Activated CD8-positive, alpha-beta memory T cell treated with anti-CD3 and anti-CD28 coated beads for 36 hours (primary cell): ENCODE results near the gene ZNF853. TPM values are rescaled to one million over a fixed set of nuclear protein-coding genes. Genes with fewer than 3 reads are reported as not detected.

Experiments
- total RNA-seq, 2 experiments: library from RNA; stranded (reverse); gene quantifications; one replicate each; pipeline ENCODE4 v1.2.3, GENCODE V29; 2021

Gene ZNF853
- total RNA-seq, 2 experiments from 2014 or later = 3.4 to 3.9 TPM

Other genes starting within 250 kb of the ZNF853 start
- gene RAC1, start 241.1 kb upstream of the ZNF853 start, total RNA-seq = 100 to 1,000 TPM; 214 TPM
- 10 to 100 TPM; 17.0 to 17.3 TPM for gene DAGLB, start 167.7 kb upstream of the ZNF853 start, total RNA-seq
- gene KDELR2, start 131.5 kb upstream of the ZNF853 start, total RNA-seq = 10 to 100 TPM; 70.0 to 74.0 TPM
- gene GRID2IP, start 64.1 kb upstream of the ZNF853 start, total RNA-seq = under 1 TPM; 0.40 to 0.50 TPM
- 10 to 100 TPM; 28.5 to 30.1 TPM for gene ZDHHC4, start 38.2 kb upstream of the ZNF853 start, total RNA-seq
- gene INTS15, start 25.6 kb upstream of the ZNF853 start, total RNA-seq = 10 to 100 TPM; 38.2 to 39.6 TPM
- gene ZNF316, start 21.7 kb downstream of the ZNF853 start, total RNA-seq = 10 to 100 TPM; 20.3 to 21.2 TPM
- gene ZNF12, start 91.3 kb downstream of the ZNF853 start, total RNA-seq = 10 to 100 TPM; 19.0 to 19.9 TPM
- under 1 TPM; 0.36 to 0.78 TPM for gene RSPH10B2, start 138.5 kb downstream of the ZNF853 start, total RNA-seq
- 10 to 100 TPM; 43.8 to 57.9 TPM for gene CCZ1B, start 210.7 kb downstream of the ZNF853 start, total RNA-seq